Neural cell (in vitro differentiated cells): Measurements from ENCODE around the gene PTPRN2.

Experiments
- EP300 ChIP-seq: fragments of 450-650 bp; conservative IDR thresholded peaks from 2 replicates; pipeline ENCODE4 v1.6.1; 2014; ENCODE audit warnings: antibody characterized with exemption, mild to moderate bottlenecking, moderate library complexity; ENCODE audit not compliant: poor library complexity, severe bottlenecking
- RAD21 ChIP-seq: fragments of 450-650 bp; conservative IDR thresholded peaks from 2 replicates; pipeline ENCODE4 v1.6.1; 2014; ENCODE audit warnings: antibody characterized with exemption, mild to moderate bottlenecking, moderate library complexity
- SMC3 ChIP-seq: fragments of 450-650 bp; conservative IDR thresholded peaks from 2 replicates; pipeline ENCODE4 v1.6.1; 2014; ENCODE audit warnings: antibody characterized with exemption, mild to moderate bottlenecking, moderate library complexity; ENCODE audit not compliant: poor library complexity
- TAF1 ChIP-seq: IDR thresholded peaks from 2 replicates; pipeline ENCODE4 v1.6.1; 2012; ENCODE audit warnings: low read depth
- TF ChIP-seq, protein P1 (sequence below): fragments of 450-650 bp; IDR thresholded peaks from 2 replicates; pipeline ENCODE4 v1.5.1; 2014; ENCODE audit warnings: antibody characterized with exemption, mild to moderate bottlenecking, moderate library complexity; ENCODE audit not compliant: poor library complexity, severe bottlenecking
- TF ChIP-seq, protein P2 (sequence below): IDR thresholded peaks from 2 replicates; pipeline ENCODE4 v1.6.1; 2012; ENCODE audit warnings: borderline replicate concordance

- TF ChIP-seq, protein P1, sequence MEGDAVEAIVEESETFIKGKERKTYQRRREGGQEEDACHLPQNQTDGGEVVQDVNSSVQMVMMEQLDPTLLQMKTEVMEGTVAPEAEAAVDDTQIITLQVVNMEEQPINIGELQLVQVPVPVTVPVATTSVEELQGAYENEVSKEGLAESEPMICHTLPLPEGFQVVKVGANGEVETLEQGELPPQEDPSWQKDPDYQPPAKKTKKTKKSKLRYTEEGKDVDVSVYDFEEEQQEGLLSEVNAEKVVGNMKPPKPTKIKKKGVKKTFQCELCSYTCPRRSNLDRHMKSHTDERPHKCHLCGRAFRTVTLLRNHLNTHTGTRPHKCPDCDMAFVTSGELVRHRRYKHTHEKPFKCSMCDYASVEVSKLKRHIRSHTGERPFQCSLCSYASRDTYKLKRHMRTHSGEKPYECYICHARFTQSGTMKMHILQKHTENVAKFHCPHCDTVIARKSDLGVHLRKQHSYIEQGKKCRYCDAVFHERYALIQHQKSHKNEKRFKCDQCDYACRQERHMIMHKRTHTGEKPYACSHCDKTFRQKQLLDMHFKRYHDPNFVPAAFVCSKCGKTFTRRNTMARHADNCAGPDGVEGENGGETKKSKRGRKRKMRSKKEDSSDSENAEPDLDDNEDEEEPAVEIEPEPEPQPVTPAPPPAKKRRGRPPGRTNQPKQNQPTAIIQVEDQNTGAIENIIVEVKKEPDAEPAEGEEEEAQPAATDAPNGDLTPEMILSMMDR: no peak
- TF ChIP-seq EP300 (no peak), TAF1 (no peak), RAD21 (no peak), SMC3 (no peak)
- TF ChIP-seq, protein P2, sequence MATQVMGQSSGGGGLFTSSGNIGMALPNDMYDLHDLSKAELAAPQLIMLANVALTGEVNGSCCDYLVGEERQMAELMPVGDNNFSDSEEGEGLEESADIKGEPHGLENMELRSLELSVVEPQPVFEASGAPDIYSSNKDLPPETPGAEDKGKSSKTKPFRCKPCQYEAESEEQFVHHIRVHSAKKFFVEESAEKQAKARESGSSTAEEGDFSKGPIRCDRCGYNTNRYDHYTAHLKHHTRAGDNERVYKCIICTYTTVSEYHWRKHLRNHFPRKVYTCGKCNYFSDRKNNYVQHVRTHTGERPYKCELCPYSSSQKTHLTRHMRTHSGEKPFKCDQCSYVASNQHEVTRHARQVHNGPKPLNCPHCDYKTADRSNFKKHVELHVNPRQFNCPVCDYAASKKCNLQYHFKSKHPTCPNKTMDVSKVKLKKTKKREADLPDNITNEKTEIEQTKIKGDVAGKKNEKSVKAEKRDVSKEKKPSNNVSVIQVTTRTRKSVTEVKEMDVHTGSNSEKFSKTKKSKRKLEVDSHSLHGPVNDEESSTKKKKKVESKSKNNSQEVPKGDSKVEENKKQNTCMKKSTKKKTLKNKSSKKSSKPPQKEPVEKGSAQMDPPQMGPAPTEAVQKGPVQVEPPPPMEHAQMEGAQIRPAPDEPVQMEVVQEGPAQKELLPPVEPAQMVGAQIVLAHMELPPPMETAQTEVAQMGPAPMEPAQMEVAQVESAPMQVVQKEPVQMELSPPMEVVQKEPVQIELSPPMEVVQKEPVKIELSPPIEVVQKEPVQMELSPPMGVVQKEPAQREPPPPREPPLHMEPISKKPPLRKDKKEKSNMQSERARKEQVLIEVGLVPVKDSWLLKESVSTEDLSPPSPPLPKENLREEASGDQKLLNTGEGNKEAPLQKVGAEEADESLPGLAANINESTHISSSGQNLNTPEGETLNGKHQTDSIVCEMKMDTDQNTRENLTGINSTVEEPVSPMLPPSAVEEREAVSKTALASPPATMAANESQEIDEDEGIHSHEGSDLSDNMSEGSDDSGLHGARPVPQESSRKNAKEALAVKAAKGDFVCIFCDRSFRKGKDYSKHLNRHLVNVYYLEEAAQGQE: no peak
These were observed 404.2 kb downstream of the PTPRN2 start for GRCh38 chr7:158183431-158183830.
